CD4-positive, alpha-beta T cell treated with Interleukin-12 subunit alpha and Interleukin-12 subunit beta, for 1 hour (primary cell): ENCODE data around the gene TREML1.

ENCODE experiments used
- DNase-seq: peaks from one replicate; pipeline ENCODE4 v3.0.0-alpha.2; 2020

Gene TREML1

GRCh38 chr6:41177287-41177686 is 23.1 kb upstream of the TREML1 start:
- DNase-seq, result no peak

DNA sequence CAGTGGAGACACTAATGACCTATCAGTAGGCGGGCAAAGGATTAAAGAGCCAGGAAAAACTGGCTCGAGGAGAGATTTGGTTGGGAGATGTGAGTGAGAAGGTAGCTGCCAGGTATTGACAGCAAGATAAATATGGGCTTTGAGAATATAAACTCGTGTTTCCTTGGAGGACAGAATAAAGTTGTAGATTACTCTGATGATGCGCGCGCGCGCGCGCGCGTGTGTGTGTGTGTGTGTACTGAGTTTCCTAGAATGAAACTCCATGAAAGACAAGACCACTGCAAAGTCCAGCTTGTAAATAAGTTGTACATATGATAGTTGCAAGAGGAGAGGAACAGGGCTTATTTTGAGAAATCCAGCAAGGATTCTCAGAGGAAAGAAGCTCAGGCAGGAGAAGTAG is 22.0 kb upstream of the TREML1 start:
- DNase-seq, result no peak

- no peak for DNase-seq
Measured at GRCh38 chr6:41175084-41175483, 20.9 kb upstream of the TREML1 start.

DNA sequence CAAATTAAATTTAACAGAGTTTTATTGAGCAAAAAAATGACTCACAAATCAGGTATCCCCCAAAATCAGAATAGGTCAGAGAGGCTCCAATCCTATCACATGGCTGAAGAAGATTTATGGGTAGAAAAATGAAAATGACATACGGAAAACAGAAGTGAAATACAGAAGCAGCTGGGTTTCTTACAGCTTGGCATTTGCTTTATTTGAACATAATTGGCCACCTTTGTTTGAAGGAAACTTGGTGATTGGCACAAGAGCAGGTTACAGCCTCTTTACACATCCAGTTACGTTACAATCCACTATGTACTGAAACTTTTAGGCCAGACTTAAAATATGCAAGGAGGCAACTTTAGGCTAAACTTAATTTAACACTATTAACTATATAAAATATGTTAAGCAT is 20.5 kb upstream of the TREML1 start:
- DNase-seq, result no peak

DNA sequence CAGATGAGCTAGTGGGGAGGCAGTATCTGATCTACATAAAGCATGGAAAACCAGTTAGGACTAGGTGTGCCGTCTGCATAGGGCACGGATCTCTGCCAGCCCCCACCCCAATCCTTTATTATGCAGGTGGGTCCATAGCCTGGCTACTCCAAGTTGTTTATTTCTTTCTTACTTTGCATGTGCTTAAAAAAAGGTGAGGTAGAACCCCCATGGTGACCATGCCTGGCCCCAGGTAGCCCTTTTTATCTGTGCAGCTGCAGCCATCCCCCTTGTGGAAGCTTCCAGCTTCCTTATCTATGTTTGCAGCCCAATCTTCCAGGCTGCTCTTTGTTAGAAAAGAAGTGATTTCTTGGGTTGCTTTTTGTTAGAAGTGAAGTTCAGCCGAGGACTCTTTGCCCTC is 17.8 kb upstream of the TREML1 start:
- no peak for DNase-seq

DNA sequence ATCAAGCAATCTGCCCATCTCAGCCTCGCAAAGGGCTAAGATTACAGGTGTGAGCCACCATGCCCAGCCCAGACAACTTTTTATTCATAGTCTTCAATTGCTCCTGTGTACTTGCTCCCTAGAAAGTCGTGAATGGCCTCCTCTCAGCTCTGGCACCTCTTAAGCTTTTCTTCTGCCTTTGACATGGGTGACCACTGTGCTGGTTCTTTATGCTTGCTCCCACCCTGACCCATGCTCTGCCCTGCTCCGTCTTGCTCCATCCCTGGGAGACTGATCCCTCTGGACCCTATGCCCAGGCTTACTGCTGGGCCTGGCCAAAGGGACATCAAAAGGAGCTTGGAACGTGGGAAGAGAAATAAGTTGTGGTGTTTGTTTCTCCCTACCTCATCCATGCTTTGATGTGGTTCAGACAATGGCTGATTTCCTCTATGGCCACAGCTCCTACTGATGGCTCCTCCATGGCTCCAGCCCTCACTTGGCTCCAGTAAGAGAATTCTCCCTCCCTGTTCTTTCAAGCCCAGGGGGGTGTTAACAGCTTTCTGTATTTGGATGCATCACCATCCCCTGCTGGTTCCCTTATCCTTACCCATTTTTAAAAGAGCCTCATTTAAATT is 16.5 kb upstream of the TREML1 start:
- DNase-seq, result no peak

DNA sequence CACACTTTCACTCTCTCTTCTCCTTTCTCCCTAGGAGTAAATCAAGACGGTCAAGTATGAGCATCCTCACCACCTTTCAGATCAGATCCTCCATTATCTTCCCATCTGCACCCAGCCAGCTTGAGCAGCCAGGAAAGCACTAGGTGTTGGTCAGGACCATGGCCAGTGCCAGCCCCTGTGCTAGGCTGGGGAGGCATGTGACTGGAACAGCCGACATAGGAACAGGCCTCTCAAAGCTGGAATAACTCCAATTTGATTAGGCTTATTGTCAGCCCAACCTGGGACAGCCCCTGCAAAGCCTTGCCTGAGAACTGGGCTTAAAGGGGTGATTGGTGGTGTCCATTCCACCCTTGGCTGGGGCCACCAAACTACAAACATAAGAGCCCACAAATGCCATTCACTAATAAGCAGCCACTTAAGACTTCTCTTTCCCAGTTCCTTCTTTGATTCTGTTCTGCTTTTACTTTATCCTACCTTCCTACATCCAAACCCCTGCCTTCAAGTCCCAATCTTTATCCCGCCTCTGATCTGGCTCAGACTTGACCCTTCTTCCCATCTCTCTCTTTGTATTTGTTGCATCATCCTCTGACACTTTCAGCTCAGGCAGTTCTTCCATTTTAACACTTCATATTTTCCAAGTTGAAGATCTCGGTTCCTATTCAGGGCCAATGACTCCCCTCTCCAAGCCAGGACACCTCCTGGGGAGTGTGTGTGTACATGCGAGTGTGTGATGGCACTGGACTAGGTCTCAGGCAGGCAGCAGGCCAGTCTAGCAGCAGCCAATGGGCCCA is 13.2 kb upstream of the TREML1 start:
- no peak for DNase-seq

DNA sequence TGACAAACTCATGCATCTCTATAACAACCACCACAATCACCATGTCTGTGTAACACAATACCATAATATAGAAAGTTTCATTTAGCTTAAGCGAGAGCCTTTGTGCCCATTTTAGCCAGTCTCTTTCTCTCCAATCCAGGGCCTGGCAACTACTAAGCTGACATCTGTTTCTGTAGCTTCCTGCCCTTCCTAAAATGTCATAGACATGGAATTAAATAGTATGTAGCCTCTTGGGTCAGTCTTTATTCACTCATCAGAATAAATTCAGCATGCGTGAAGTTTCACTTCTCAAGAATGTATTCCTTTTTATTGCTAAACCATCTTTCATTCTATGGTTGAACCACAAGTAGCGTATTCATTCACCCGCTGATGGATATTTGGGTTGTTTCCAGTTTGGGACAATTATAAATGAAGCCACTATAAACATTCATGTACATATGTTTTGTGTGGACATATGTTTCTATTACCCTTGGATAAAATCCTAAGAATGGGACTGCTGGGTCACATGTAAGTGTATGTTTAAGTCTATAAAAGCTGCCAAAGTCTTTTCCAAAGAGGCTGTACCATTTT is 10.5 kb upstream of the TREML1 start:
- no peak for DNase-seq

DNA sequence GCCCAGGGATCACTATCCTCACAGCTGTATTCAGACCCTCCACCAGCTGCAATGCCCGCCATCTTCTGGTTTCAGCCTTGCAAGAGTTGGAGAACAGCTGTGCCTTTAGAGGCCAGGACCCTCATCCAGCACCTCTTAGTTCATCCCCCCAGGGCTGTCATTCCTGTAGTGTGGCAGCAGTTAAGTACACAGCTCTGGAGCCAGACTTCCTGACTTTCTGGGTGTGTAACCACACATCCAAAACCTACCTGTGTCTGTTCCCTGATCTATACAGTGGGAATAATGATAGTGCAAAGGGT is 9.2 kb upstream of the TREML1 start:
- no peak for DNase-seq

DNA sequence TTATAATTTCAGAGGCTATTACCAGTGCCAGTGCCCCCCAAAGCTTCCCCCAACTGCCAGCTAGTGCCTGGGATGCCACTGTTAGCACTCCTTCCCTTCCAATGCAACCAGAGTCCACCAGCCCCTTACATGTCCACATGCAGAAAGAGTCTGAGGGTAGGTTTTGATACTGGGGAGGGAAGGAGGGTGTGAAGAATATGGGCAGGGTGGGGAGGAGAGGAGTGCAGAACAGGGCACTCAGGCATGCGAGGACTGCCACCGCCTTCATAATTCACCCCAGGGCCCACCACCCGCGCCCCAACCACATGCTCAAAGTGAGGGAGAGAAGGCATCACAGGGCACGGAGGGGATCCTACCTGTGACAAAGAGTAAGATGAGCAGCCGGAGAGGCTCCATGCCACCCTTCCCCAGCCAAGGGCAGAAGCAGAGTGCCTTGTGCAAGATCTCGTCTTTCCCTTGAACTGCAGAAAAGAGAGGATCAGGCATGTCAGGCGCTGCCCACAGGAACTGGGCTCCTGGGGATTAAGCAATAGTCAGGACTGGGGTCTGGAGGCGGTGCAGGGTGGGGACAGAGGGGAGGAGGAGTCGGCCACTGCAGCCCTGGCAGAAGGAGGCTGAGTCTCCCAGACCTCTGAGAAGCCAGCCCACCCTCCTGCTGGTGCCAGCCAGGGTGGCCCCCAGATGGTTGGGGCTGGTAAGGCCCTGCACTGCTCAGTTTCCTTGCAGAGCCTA is 8.7 kb upstream of the TREML1 start, which contains the start of gene TREM2:
Gene TREM2, minus strand, starts transcription at position 430 of the 732 bp plus-strand sequence. Its CDS starts 34 bp downstream, at position 396.
- no peak for DNase-seq

DNA sequence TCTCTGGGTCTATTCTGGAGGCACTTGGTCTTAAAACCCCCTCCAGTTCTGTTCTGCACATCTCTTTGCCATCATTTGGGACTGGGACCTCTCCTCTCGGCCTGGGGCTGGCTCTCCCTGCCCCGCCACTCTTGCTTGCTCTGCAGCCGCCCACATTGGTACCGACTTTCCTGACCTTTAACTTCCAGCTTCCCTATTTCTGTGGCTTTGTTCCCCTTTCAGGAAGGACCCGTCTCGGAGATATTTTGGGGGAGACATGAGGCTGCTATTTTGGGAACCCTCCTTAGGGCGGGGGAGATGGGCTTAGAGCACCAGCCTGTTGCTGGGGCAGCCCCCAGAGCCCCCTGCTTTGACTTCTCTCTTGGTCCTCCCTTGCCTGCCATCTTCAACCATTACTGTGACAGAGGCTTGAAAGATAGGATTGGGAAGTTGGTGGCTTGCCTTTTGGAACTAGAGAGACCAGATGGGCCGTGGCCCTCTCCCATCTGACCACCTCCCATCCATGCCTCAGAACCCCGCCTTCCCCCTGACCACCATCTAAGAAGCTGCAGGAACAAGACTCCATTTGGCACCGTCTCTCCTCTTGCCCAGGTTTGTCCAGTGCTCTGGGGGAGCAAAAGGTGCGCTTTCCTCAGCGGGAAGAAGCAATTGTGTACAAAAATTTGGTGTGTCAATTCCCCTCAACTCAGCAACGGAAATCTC is 7.9 kb upstream of the TREML1 start:
- DNase-seq, result no peak

GRCh38 chr6:41161380-41161779 is 7.2 kb upstream of the TREML1 start:
- no peak for DNase-seq

GRCh38 chr6:41160933-41161332 is 6.8 kb upstream of the TREML1 start:
- no peak for DNase-seq

- no peak for DNase-seq
Measured at GRCh38 chr6:41159415-41160082, 5.4 kb upstream of the TREML1 start.

DNA sequence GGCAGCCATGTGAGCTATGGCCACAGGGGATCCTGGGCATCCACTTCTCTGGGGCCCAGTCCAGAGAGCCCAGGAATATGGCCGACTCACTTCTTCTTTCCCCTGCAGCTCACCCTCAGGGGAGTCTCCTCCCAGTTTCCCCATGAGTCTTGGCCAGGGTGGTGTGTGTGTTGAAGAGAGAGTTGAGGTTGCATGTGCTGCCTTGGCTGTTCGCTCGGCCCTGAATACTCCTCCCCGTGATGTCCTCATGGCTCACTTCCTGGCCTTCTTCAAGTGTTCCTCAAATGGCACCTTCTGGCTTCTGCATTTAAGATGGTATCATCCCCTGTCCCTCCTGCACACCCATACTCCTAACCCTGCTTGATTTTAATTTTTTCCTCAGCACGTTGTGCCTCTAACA is 3.2 kb upstream of the TREML1 start:
- DNase-seq, result no peak

DNA sequence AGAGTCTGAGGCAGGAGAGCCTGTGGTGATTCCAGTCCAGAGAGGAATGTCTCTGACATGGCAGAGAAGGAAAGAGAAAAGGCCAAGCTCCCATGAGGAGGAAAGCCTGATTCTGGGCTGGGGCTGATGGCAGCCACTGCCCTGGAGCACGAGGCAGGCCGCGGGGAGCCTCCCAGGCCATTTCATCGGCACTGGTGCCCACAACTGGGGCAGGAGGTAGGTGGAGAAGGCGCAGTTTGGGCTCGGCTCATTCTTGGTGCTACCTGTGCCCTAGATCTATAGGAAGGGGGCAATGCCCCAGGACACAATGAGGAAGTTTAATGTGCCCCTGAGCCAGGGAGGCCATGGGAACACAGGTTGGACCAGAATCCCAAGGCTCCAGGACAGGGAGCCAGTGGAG is 2.6 kb upstream of the TREML1 start:
- no peak for DNase-seq

DNA sequence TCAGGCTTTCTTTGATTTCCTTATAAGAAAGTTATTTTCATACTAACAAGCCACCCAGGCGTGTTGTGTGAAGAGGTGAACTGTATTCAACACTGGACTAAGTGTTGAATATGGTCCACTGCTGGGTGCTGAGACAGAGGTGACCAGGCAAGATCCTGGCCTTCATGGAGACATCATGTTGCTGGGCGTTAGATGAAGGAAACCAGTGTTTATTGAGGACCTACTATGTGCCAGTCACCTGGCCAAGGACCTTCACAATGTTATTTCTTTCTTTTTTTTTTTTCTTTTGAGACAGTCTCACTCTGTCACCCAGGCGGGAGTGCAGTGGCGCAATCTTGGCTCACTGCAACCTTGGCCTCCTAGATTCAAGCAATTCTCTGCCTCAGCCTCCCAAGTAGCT is 1.9 kb upstream of the TREML1 start:
- no peak for DNase-seq

GRCh38 chr6:41155132-41155805 is 1.1 kb upstream of the TREML1 start:
- DNase-seq, result no peak

GRCh38 chr6:41153451-41153850 is 696 bp downstream of the TREML1 start:
- no peak for DNase-seq

DNA sequence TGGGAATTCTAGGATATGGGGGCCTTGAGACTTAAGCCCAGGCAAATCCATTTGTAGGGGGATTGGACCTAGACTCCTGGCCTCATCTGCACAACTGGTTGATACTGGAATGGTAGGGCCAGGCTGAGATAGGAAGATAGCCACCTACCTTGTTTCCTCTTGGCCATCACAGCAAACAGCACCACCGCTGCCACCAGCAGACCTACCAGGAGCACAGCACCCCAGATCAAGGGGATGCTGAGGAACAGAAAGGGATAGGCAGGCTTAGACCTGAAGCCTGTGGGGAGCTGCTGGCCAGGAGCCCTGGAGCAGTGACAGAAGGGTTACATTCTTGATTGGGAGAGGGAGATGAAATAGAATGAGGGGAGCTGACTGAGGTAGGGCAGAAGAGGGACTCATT is 3.5 kb downstream of the TREML1 start:
- no peak for DNase-seq

- DNase-seq, result no peak
Measured at GRCh38 chr6:41147917-41148316, 6.2 kb downstream of the TREML1 start.

- no peak for DNase-seq
Measured at GRCh38 chr6:41136911-41137310, 17.2 kb downstream of the TREML1 start.
